Smooth muscle cell (in vitro differentiated cells): ENCODE data around the gene RFK. TPM values are rescaled to one million over a fixed set of nuclear protein-coding genes. Genes with fewer than 3 reads are reported as not detected.

ENCODE experiments used
- DNase-seq: peaks from one replicate; lab custom pipeline; 2025; ENCODE audit not compliant: unreplicated experiment; lab: John Stamatoyannopoulos, UW
- H2AFZ ChIP-seq: fragments of 200-600 bp; sonication (generic); 2 replicates; pipeline ENCODE4 v1.6.0; 2016; ENCODE audit warnings: antibody characterized with exemption, low read depth, mild to moderate bottlenecking
- H3F3A ChIP-seq: fragments of 200-600 bp; sonication (generic); 2 replicates; pipeline ENCODE4 v1.6.0; 2017; ENCODE audit warnings: antibody characterized with exemption, low read depth
- H3K27ac ChIP-seq: fragments of 200-600 bp; sonication (generic); 2 replicates; pipeline ENCODE4 v1.5.1; 2016; ENCODE audit warnings: low read depth, mild to moderate bottlenecking
- H3K27me3 ChIP-seq: fragments of 200-600 bp; sonication (generic); 2 replicates; pipeline ENCODE4 v1.6.1; 2016; ENCODE audit warnings: low read depth, mild to moderate bottlenecking
- H3K36me3 ChIP-seq: fragments of 200-600 bp; sonication (generic); 2 replicates; pipeline ENCODE4 v1.5.1; 2016; ENCODE audit warnings: low read depth
- H3K4me1 ChIP-seq: fragments of 200-600 bp; sonication (generic); 2 replicates; pipeline ENCODE4 v1.5.1; 2016; ENCODE audit warnings: low read depth
- H3K4me2 ChIP-seq: fragments of 200-600 bp; sonication (generic); 2 replicates; pipeline ENCODE4 v1.6.0; 2016; ENCODE audit warnings: mild to moderate bottlenecking
- H3K4me3 ChIP-seq: fragments of 200-600 bp; sonication (generic); 2 replicates; pipeline ENCODE4 v1.5.1; 2016; ENCODE audit warnings: mild to moderate bottlenecking
- H3K79me2 ChIP-seq: fragments of 200-600 bp; sonication (generic); 2 replicates; pipeline ENCODE4 v1.6.0; 2016; ENCODE audit warnings: low read depth, mild to moderate bottlenecking
- H3K9ac ChIP-seq: fragments of 200-600 bp; sonication (generic); 2 replicates; pipeline ENCODE4 v1.6.0; 2016; ENCODE audit warnings: low read depth
- H3K9me3 ChIP-seq: fragments of 200-600 bp; sonication (generic); replicated peaks from 2 replicates; pipeline ENCODE4 v1.5.1; 2016; ENCODE audit warnings: low read depth
- H4K20me1 ChIP-seq: fragments of 200-600 bp; sonication (generic); 2 replicates; pipeline ENCODE4 v1.6.0; 2016; ENCODE audit warnings: low read depth
- CTCF ChIP-seq: fragments of 200-600 bp; sonication (generic); IDR thresholded peaks from 2 replicates; pipeline ENCODE4 v1.5.1; 2017; ENCODE audit warnings: borderline replicate concordance, mild to moderate bottlenecking, antibody characterized with exemption; ENCODE audit not compliant: insufficient read depth, poor library complexity, severe bottlenecking
- WGBS: methylation state at CpG from one replicate; pipeline ENCODE4 v1.1.7; 2016; ENCODE audit warnings: low lambda C conversion rate; 5-methylcytosine and 5-hydroxymethylcytosine counted together
- polyA plus RNA-seq: library from polyadenylated mRNA; unstranded; fragments of >200 nt; fragmentation: Nextera tagmentation; extraction: Ambion mirVana; gene quantifications from 2 replicates; pipeline ENCODE4 v1.2.1, GENCODE V29; 2016
- total RNA-seq: library from RNA; depleted of rRNA; stranded (reverse); fragments of >200 nt; gene quantifications from 2 replicates; pipeline ENCODE4 v1.2.3, GENCODE V29; 2014

Gene RFK
- 22.8 and 25.2 TPM in 2 replicates for total RNA-seq
- polyA plus RNA-seq: 14.2 and 18.3 TPM in 2 replicates

DNA sequence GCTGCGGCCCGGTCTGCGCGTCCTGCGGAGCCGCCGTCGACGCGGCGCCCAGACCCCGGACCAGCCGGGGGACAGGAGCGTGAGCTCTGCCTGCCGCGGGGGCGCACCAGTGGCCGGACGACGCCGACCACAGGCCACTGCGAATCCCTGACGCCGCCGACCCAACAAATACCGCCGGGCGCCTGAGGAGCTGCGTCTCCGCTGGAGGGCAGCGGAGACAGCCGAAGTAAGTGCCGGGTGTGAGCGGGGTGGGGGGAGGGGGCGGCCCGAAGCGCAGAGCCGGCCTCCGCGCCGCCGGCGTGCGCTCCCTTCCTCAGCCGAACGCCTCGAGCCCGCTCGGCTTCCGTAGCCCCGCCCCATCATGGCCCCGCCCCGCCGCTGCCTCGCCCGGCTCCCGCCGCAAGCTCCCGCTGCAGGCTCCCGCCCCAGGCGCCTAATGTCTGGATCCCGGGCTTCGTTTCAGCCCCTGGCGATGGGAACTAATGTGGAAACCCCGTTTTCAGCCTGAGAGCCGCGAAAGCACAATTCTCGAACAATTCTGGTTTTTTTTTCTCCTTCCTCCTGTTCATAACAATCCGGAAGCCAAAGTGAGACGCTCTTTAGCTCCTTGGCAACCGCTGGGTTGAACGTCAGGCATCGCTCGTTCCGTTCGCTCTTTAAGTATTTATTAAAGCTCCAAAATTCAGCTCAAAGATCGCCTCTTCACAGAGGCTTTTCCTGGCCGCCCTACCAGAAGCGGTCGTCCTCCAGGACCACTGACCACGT, at the start of gene RFK:
Gene RFK, minus strand, starts transcription at position 232 of the 765 bp plus-strand sequence. CDS start 255 bp downstream, outside the sequence.
- Histone ChIP-seq H3K79me2 (no peaks in the 10 kb centered on the region), H3K4me3 (peak within 1 kb of the TSS; percentile 86), H3K36me3 (no peaks in the 10 kb centered on the region), H3K4me1 (peaks cover 6% of the 10 kb centered on the region), H3F3A (peaks cover 9% of the 10 kb centered on the region), H3K4me2 (peak within 1 kb of the TSS; percentile 89), H3K9ac (peak within 1 kb of the TSS; percentile 91), H2AFZ (peak within 1 kb of the TSS; percentile 97), H3K9me3 (no peaks in the 10 kb centered on the region), H3K27me3 (no peaks in the 10 kb centered on the region), H4K20me1 (no peaks in the 10 kb centered on the region), H3K27ac (peak within 1 kb of the TSS; percentile 96)
- DNase-seq: peak; percentile 85
- TF ChIP-seq CTCF: peak; percentile 18
- WGBS: under 1% methylated on average over 60 of the region's 81 CpGs

- WGBS: 74% methylated on average over 3 of the region's 3 CpGs
- no peak overlapping the region for H3K4me3 ChIP-seq
- H3K4me1 ChIP-seq: no peaks in the 10 kb centered on the region
- H3K9me3 ChIP-seq: no peaks in the 10 kb centered on the region
- no peaks in the 10 kb centered on the region for H4K20me1 ChIP-seq
- peak overlapping the region; percentile 56 for H3K27ac ChIP-seq
- no peak for TF ChIP-seq CTCF
- no peaks in the 10 kb centered on the region for H3K79me2 ChIP-seq
- DNase-seq: no peak
- H3K27me3 ChIP-seq: no peaks in the 10 kb centered on the region
- no peaks in the 10 kb centered on the region for H3K36me3 ChIP-seq
- no peaks in the 10 kb centered on the region for H3F3A ChIP-seq
- no peak overlapping the region for H2AFZ ChIP-seq
- no peak overlapping the region for H3K4me2 ChIP-seq
- no peak overlapping the region for H3K9ac ChIP-seq
Measured at GRCh38 chr9:76443887-76444286, 49.7 kb upstream of the RFK start.

DNA sequence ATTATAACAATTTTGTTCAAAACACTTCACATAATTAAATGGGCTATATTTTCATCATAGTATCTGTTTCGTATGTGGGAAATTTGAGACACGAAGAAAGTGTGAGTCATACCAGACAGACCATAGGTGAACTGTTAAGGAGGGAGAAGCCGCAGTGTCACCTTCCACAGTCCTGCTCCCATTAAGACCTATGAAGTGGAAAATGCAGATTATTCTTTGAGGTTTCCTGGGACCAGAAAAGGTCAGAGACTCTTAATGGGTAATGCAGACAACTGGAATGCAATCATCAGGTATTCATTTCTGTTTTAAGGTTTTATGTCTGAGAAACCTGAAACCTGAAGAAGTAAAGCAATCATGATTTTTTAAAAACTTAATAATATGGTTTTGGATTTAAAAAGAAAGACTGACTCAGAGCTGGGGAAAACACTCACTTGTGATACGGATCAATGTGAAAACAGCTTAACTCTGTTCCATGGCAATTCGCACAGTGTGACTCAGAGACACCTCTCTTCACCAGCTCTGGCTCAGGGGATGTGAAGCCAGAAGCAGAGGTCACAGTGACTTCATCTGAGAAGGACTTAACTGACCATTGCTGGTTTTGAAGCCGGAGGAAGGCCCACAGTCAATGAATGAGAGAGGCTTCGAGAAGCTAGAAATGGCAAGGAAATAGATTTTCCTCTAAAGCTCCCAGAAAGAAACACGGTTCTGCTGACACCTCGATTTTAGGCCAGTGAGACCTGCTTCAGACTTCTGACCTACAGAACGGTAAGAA, 47.5 kb upstream of the RFK start:
- 60% methylated on average over 10 of the region's 10 CpGs for WGBS
- Histone ChIP-seq H3K4me3 (no peak overlapping the region), H3K27ac (peak overlapping the region; percentile 86), H3F3A (no peaks in the 10 kb centered on the region), H4K20me1 (no peaks in the 10 kb centered on the region), H3K4me1 (no peaks in the 10 kb centered on the region), H3K4me2 (no peak overlapping the region), H3K9ac (peak overlapping the region; percentile 46), H3K27me3 (no peaks in the 10 kb centered on the region), H3K79me2 (no peaks in the 10 kb centered on the region), H3K9me3 (no peaks in the 10 kb centered on the region), H2AFZ (no peak overlapping the region), H3K36me3 (no peaks in the 10 kb centered on the region)
- DNase-seq: no peak
- TF ChIP-seq CTCF: no peak
